ENCODE measurements around the gene HDLBP. TPM values are rescaled to one million over a fixed set of nuclear protein-coding genes. Genes with fewer than 3 reads are reported as not detected.

The HDLBP gene
- total RNA-seq (2014; rRNA removed; shearing (Covaris generic)) = 326 and 357 TPM in 2 replicates

GRCh38 chr2:241315093-241315878 is at the start of gene HDLBP:
Gene HDLBP (minus strand): TSS chr2:241315672. CDS start chr2:241266869, 48,803 bp downstream.

DNA sequence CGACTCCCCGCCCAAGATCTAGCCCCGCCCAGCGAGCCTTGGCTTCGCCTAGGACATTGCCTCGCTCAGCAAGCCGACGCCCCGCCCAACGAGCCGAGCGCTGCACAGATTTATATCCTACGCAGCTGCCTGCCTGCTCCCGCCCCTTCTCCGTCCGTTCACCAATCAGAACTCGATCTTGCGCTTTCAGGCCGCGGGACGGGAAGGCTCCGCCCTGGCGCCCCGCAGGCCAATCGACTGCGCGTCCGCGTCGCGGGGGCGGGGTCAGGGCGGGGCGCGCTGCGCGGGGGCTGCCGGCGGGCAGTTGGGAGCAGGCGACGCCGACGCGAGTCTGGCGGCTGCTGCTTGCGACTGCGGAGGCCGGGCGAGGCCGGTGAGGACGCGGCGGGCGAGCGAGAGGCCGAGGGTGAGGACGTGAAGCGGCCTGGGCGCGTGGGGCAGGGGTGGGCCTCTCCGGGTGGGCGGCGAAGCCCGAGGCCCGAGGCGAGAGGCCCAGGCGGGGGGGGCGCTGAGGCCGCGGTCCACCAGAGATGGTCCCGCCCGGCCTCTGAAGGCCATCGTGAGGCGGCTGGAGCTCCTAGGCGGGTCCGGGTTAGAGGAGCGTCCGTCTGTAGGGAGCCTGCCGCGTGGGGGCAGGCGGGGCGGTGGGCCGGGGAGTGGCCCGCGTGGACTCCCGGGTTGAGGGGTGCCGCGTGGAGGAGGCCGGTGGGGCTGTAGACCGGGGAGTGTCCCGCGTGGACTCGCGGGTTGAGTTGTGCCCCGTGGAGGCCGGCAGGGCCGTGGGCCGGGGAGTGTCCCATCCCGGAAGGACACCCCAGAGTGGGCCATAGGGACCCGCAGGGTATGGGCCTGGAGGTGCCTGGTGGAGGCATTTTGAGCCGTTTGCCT is 40.8 kb upstream of the HDLBP start, which contains the start of gene FARP2:
Gene FARP2, plus strand, starts transcription at position 303 of the 888 bp plus-strand sequence. CDS start 16,823 bp downstream, outside the sequence.

GRCh38 chr2:241315879-241316631 is 583 bp upstream of the HDLBP start, which contains the start of gene SEPTIN2:
Gene SEPTIN2 (plus strand): TSS chr2:241315925. CDS start chr2:241324233, 8,308 bp downstream.

GRCh38 chr2:241188361-241189092 is 126.9 kb downstream of the HDLBP start, which contains the start of gene ANO7:
Gene ANO7 (plus strand): TSS chr2:241188677. CDS start chr2:241190064, 1,387 bp downstream.

Other genes starting within 250 kb of the HDLBP start
- 23.0 and 34.4 TPM in 2 replicates for gene MTERF4, start 213.4 kb downstream of the HDLBP start, total RNA-seq (2014; rRNA removed; shearing (Covaris generic))
- 4.4 and 4.8 TPM in 2 replicates for gene PASK, start 166.2 kb downstream of the HDLBP start, total RNA-seq (2014; rRNA removed; shearing (Covaris generic))
- gene PPP1R7, start 165.2 kb downstream of the HDLBP start, total RNA-seq (2014; rRNA removed; shearing (Covaris generic)) = 34.4 and 49.7 TPM in 2 replicates
- gene ANO7, start 127.0 kb downstream of the HDLBP start, total RNA-seq (2014; rRNA removed; shearing (Covaris generic)) = 0.19 and 1.0 TPM in 2 replicates
- gene SEPTIN2, start 253 bp upstream of the HDLBP start, total RNA-seq (2014; rRNA removed; shearing (Covaris generic)) = 129 and 137 TPM in 2 replicates
- 27.8 and 28.4 TPM in 2 replicates for gene FARP2, start 40.6 kb upstream of the HDLBP start, total RNA-seq (2014; rRNA removed; shearing (Covaris generic))
- 91.4 and 92.6 TPM in 2 replicates for gene STK25, start 192.9 kb upstream of the HDLBP start, total RNA-seq (2014; rRNA removed; shearing (Covaris generic))
- gene BOK, start 243.1 kb upstream of the HDLBP start, total RNA-seq (2014; rRNA removed; shearing (Covaris generic)) = 5.1 and 8.0 TPM in 2 replicates